IMR-90 (cell line): Measurements from ENCODE around the gene LEMD1. TPM values are rescaled to one million over a fixed set of nuclear protein-coding genes. Genes with fewer than 3 reads are reported as not detected.

ENCODE experiments used
- ATAC-seq: fragments of 200-7000 bp; cut with Tn5 transposase; 2 replicates; pipeline ENCODE4 v1.9.1; 2020; ENCODE audit warnings: low read depth, mild to moderate bottlenecking, moderate library complexity
- BruUV-seq: library from RNA; stranded (reverse); fragments of 400-500 nt; replicated peaks from 2 replicates; lab custom pipeline; 2021; lab: Mats Ljungman, UMichigan
- CTCF ChIA-PET: fragments of 300-600 bp; formaldehyde crosslinking; extraction: SDS; loops from one replicate; lab custom pipeline; 2021; ENCODE audit warnings: antibody characterized with exemption; lab: Yijun Ruan, JAX
- POLR2A ChIA-PET: fragments of 300-600 bp; sonication (Branson Sonifier 250); formaldehyde crosslinking; loops from one replicate; lab custom pipeline; 2022; ENCODE audit warnings: antibody characterized with exemption; ENCODE audit not compliant: unreplicated experiment; lab: Charles Lee
- DNase-seq: peaks from one replicate; pipeline ENCODE4 v3.0.0; 2013
- H2AFZ ChIP-seq: replicated peaks from 2 replicates; pipeline ENCODE3; 2013; ENCODE audit warnings: low read length, mild to moderate bottlenecking; ENCODE audit not compliant: poor library complexity
- H2AK5ac ChIP-seq: 2 replicates; pipeline ENCODE4 v1.6.1; 2013; ENCODE audit warnings: low read depth, low read length, inconsistent platforms
- H2AK9ac ChIP-seq: replicated peaks from 2 replicates; pipeline ENCODE3; 2013; ENCODE audit warnings: mild to moderate bottlenecking, low read depth, low read length, moderate library complexity; ENCODE audit not compliant: poor library complexity
- H2BK120ac ChIP-seq: 2 replicates; pipeline ENCODE4 v1.6.1; 2013; ENCODE audit warnings: low read depth, low read length, inconsistent platforms
- H2BK15ac ChIP-seq: 3 replicates; pipeline ENCODE4 v1.6.1; 2013; ENCODE audit warnings: low read depth, low read length, inconsistent platforms
- H2BK20ac ChIP-seq: 2 replicates; pipeline ENCODE4 v1.6.1; 2013; ENCODE audit warnings: low read depth, mild to moderate bottlenecking, inconsistent platforms, low read length, moderate library complexity
- H2BK5ac ChIP-seq: 2 replicates; pipeline ENCODE4 v1.6.1; 2013; ENCODE audit warnings: mild to moderate bottlenecking, low read depth, low read length, inconsistent platforms; ENCODE audit not compliant: poor library complexity, severe bottlenecking
- H3K14ac ChIP-seq: replicated peaks from 2 replicates; pipeline ENCODE4 v1.6.1; 2013; ENCODE audit warnings: low read depth, low read length, inconsistent platforms
- H3K18ac ChIP-seq: 2 replicates; pipeline ENCODE4 v1.6.1; 2013; ENCODE audit warnings: low read depth, low read length, control low read depth
- H3K23ac ChIP-seq: 2 replicates; pipeline ENCODE4 v1.6.1; 2013; ENCODE audit warnings: low read depth, low read length, inconsistent platforms
- H3K27ac ChIP-seq: 2 replicates; pipeline ENCODE4 v1.5.1; 2013; ENCODE audit warnings: mild to moderate bottlenecking, control low read depth, low read length; ENCODE audit not compliant: insufficient read depth
- H3K27me3 ChIP-seq: 2 replicates; pipeline ENCODE4 v1.6.1; 2013; ENCODE audit warnings: low read length; ENCODE audit not compliant: control insufficient read depth, insufficient read depth
- H3K36me3 ChIP-seq: 2 replicates; pipeline ENCODE4 v1.6.1; 2013; ENCODE audit warnings: low read length, mixed read lengths; ENCODE audit not compliant: control insufficient read depth, insufficient read depth
- H3K4ac ChIP-seq: 2 replicates; pipeline ENCODE4 v1.6.1; 2013; ENCODE audit warnings: low read depth, low read length, inconsistent platforms
- H3K4me1 ChIP-seq: 2 replicates; pipeline ENCODE4 v1.6.1; 2013; ENCODE audit warnings: low read length, mixed read lengths; ENCODE audit not compliant: control insufficient read depth, insufficient read depth
- H3K4me2 ChIP-seq: 2 replicates; pipeline ENCODE4 v1.6.1; 2013; ENCODE audit warnings: low read depth, mild to moderate bottlenecking, control low read depth, low read length, moderate library complexity
- H3K4me3 ChIP-seq: 2 replicates; pipeline ENCODE4 v1.5.1; 2013; ENCODE audit warnings: low read depth, mild to moderate bottlenecking, control low read depth, low read length, moderate library complexity; ENCODE audit not compliant: insufficient read depth
- H3K56ac ChIP-seq: 2 replicates; pipeline ENCODE4 v1.6.1; 2013; ENCODE audit warnings: low read length, inconsistent platforms; ENCODE audit not compliant: insufficient read depth; ENCODE audit errors: extremely low read depth
- H3K79me1 ChIP-seq, 2 experiments: 2 replicates each; pipeline ENCODE4 v1.6.1; 2013; ENCODE audit warnings: low read length in 2 of 2, inconsistent platforms in 1 of 2, low read depth in 1 of 2
- H3K9ac ChIP-seq: 2 replicates; pipeline ENCODE4 v1.6.1; 2013; ENCODE audit warnings: low read depth, low read length, control low read depth
- H3K9me1 ChIP-seq: 2 replicates; pipeline ENCODE4 v1.6.1; 2013; ENCODE audit warnings: low read length, inconsistent platforms; ENCODE audit not compliant: insufficient read depth
- H3K9me3 ChIP-seq: 2 replicates; pipeline ENCODE4 v1.6.1; 2013; ENCODE audit warnings: low read length; ENCODE audit not compliant: control insufficient read depth, insufficient read depth
- H4K20me1 ChIP-seq: 2 replicates; pipeline ENCODE4 v1.6.1; 2013; ENCODE audit warnings: low read length, inconsistent platforms; ENCODE audit not compliant: insufficient read depth
- H4K5ac ChIP-seq: 2 replicates; pipeline ENCODE4 v1.6.1; 2013; ENCODE audit warnings: mild to moderate bottlenecking, low read depth, low read length, control low read depth
- H4K8ac ChIP-seq, 2 experiments: 2 replicates each; pipeline ENCODE4 v1.6.1; 2013; ENCODE audit warnings: low read depth in 2 of 2, low read length in 2 of 2, control low read depth in 1 of 2, inconsistent platforms in 1 of 2
- H4K91ac ChIP-seq: 2 replicates; pipeline ENCODE4 v1.6.1; 2013; ENCODE audit warnings: low read depth, low read length, inconsistent platforms; ENCODE audit not compliant: insufficient read depth
- BHLHE40 ChIP-seq: fragments of 150-350 bp; IDR thresholded peaks from 2 replicates; pipeline ENCODE4 v1.6.1; 2016; ENCODE audit warnings: mild to moderate bottlenecking, low read depth, low read length
- CEBPB ChIP-seq: IDR thresholded peaks from 2 replicates; pipeline ENCODE4 v1.6.1; 2012; ENCODE audit warnings: low read depth, low read length, improper control_type of control experiment
- CHD1 ChIP-seq: IDR thresholded peaks from 2 replicates; pipeline ENCODE4 v1.6.1; 2012; ENCODE audit warnings: low read depth, low read length, improper control_type of control experiment
- CTCF ChIP-seq: conservative IDR thresholded peaks from 2 replicates; pipeline ENCODE4 v1.5.1; 2012; ENCODE audit warnings: mild to moderate bottlenecking, low read depth, low read length, improper control_type of control experiment
- ELK1 ChIP-seq: fragments of 150-350 bp; IDR thresholded peaks from 2 replicates; pipeline ENCODE4 v1.6.1; 2016; ENCODE audit warnings: low read depth, mild to moderate bottlenecking, low read length, moderate library complexity, borderline replicate concordance
- FOS ChIP-seq: fragments of 150-350 bp; IDR thresholded peaks from 2 replicates; pipeline ENCODE4 v1.6.1; 2016; ENCODE audit warnings: low read depth, low read length
- MAFK ChIP-seq: IDR thresholded peaks from 2 replicates; pipeline ENCODE4 v1.6.1; 2012; ENCODE audit warnings: low read depth, low read length, improper control_type of control experiment
- MAZ ChIP-seq: IDR thresholded peaks from 2 replicates; pipeline ENCODE4 v1.6.1; 2012; ENCODE audit warnings: low read depth, mild to moderate bottlenecking, low read length, improper control_type of control experiment, moderate library complexity, borderline replicate concordance
- MXI1 ChIP-seq: IDR thresholded peaks from 2 replicates; pipeline ENCODE4 v1.6.1; 2012; ENCODE audit warnings: low read depth, mild to moderate bottlenecking, low read length, moderate library complexity, borderline replicate concordance
- NFE2L2 ChIP-seq: fragments of 150-350 bp; IDR thresholded peaks from 2 replicates; pipeline ENCODE4 v1.6.1; 2016; ENCODE audit warnings: low read depth, mild to moderate bottlenecking, low read length
- POLR2A ChIP-seq: IDR thresholded peaks from 2 replicates; pipeline ENCODE4 v1.6.1; 2012; ENCODE audit warnings: mild to moderate bottlenecking, low read depth, low read length
- RAD21 ChIP-seq: IDR thresholded peaks from 2 replicates; pipeline ENCODE4 v1.6.1; 2012; ENCODE audit warnings: low read length, improper control_type of control experiment
- RCOR1 ChIP-seq: IDR thresholded peaks from 2 replicates; pipeline ENCODE4 v1.6.1; 2012; ENCODE audit warnings: mild to moderate bottlenecking, low read length, improper control_type of control experiment; ENCODE audit not compliant: insufficient replicate concordance
- RFX5 ChIP-seq: IDR thresholded peaks from 2 replicates; pipeline ENCODE4 v1.8.0; 2012; ENCODE audit warnings: low read depth, mild to moderate bottlenecking, low read length, moderate library complexity
- SMC3 ChIP-seq: fragments of 150-350 bp; IDR thresholded peaks from 2 replicates; pipeline ENCODE4 v1.6.1; 2016; ENCODE audit warnings: low read depth, mild to moderate bottlenecking, antibody characterized with exemption, low read length, moderate library complexity
- USF2 ChIP-seq: fragments of 150-350 bp; IDR thresholded peaks from 2 replicates; pipeline ENCODE4 v1.6.1; 2017; ENCODE audit warnings: mild to moderate bottlenecking, antibody characterized with exemption, low read length, low read depth
- WGBS, 2 experiments: methylation state at CpG; one replicate each; pipeline versions ENCODE4 v1.1.5 to v1.1.7; 2013; ENCODE audit warnings: missing lambda C conversion rate in 2 of 2; ENCODE audit not compliant: insufficient read length in 1 of 2; ENCODE audit errors: extremely low coverage in 2 of 2; 5-methylcytosine and 5-hydroxymethylcytosine counted together
- dilution Hi-C: fragments of 300-500 bp; cut with HindIII; formaldehyde crosslinking; loops from one replicate; pipeline ENCODE4 v1.14.3; 2018; ENCODE audit warnings: low sequenced_read_pairs; ENCODE audit not compliant: unreplicated experiment
- in situ Hi-C: fragments of 300-500 bp; cut with MboI; formaldehyde crosslinking; loops from 3 replicates; pipeline ENCODE4 v1.14.3; 2019; ENCODE audit warnings: low sequenced_read_pairs, inconsistent platforms, mixed read lengths
- intact Hi-C: fragments of 100-400 bp; cut with micrococcal nuclease; formaldehyde crosslinking; loops from 2 replicates; pipeline ENCODE4 v1.10.0; 2022
- polyA plus RNA-seq, 3 experiments: library from polyadenylated mRNA; depleted of rRNA; stranded (reverse); fragments of >200 nt; gene quantifications; 2 replicates each; pipeline ENCODE4 v1.2.3, GENCODE V29; 2012; ENCODE audit warnings: low replicate concordance in 1 of 3
- total RNA-seq: library from RNA; depleted of rRNA; stranded (reverse); fragments of >200 nt; gene quantifications from 2 replicates; pipeline ENCODE4 v1.2.3, GENCODE V29; 2012

Gene LEMD1
- total and polyA plus RNA-seq, 2 of the 4 experiments (the other 2 are of a cell fraction), result not detected

GRCh38 chr1:205416322-205416721 lies 5.5 kb downstream of the LEMD1 start:
- TF ChIP-seq MAFK (no peak), POLR2A (no peak), CEBPB (no peak), CHD1 (no peak), FOS (no peak), RAD21 (no peak), MAZ (no peak), SMC3 (no peak), ELK1 (no peak), NFE2L2 (no peak), RCOR1 (no peak), BHLHE40 (no peak), RFX5 (no peak), CTCF (no peak), MXI1 (no peak), USF2 (no peak)
- Histone ChIP-seq H2AK5ac (no peak overlapping the region), H3K23ac (no peak overlapping the region), H4K5ac (no peak overlapping the region), H3K4ac (no peak overlapping the region), H3K9ac (no peak overlapping the region), H3K14ac (no peak overlapping the region), H4K8ac (no peak overlapping the region), H4K20me1 (no peaks in the 10 kb centered on the region), H4K91ac (no peak overlapping the region), H3K36me3 (no peaks in the 10 kb centered on the region), H3K27ac (no peak overlapping the region), H2BK5ac (no peak overlapping the region), H3K9me1 (no peaks in the 10 kb centered on the region), H3K4me3 (no peak overlapping the region), H3K27me3 (peaks cover 36% of the 10 kb centered on the region), H2BK15ac (no peak overlapping the region), H2AFZ (no peak overlapping the region), H2BK20ac (no peak overlapping the region), H3K9me3 (no peaks in the 10 kb centered on the region), H3K56ac (no peak overlapping the region), H3K4me2 (no peak overlapping the region), H2BK120ac (no peak overlapping the region), H3K4me1 (no peaks in the 10 kb centered on the region), H2AK9ac (no peak overlapping the region), H3K79me1 (no peaks in the 10 kb centered on the region), H3K18ac (no peak overlapping the region)
- CTCF ChIA-PET, result interaction anchor here (0.9 to 1.1 kb wide), 2 partner anchors 14 to 62 kb away, joined by 3 read pairs; no protein-coding TSS in a partner anchor
- BruUV-seq, result no TSS peak
- ATAC-seq (no peak), DNase-seq (no peak)
- WGBS, 2 experiments, result 20% methylated on average over 1 of the region's 2 CpGs; no CpG with 5 or more reads in 1 of the 2 experiments
- POLR2A ChIA-PET, result no interaction called here
- dilution Hi-C loops (no loop called here), in situ Hi-C loops (no loop called here), intact Hi-C loops (no loop called here)
